Vagina (tissue), 2 donors: ENCODE measurements around the gene BCAS4.

ENCODE experiments used
- POLR2A ChIP-seq, 2 donors: fragments of 450-650 bp; IDR thresholded peaks; one replicate each; pipeline ENCODE4 v1.6.1; 2017; ENCODE audit warnings: antibody characterized with exemption in 2 of 2, mild to moderate bottlenecking in 2 of 2, moderate library complexity in 2 of 2
- POLR2AphosphoS5 ChIP-seq, 2 donors: sonication (generic); formaldehyde crosslinking; IDR thresholded peaks; one replicate each; pipeline ENCODE4 v1.9.0; 2017; ENCODE audit warnings: antibody characterized with exemption in 2 of 2, mild to moderate bottlenecking in 2 of 2, low read depth in 1 of 2; ENCODE audit not compliant: insufficient read depth in 1 of 2
- TF ChIP-seq, protein P1 (sequence below), 3 experiments: fragments of 450-650 bp in 2 of 3; fragments of 200-600 bp in 1 of 3; sonication (generic) in 1 of 3; IDR thresholded peaks; one replicate each; pipeline ENCODE4 v1.5.1; 2017 to 2019; ENCODE audit warnings: antibody characterized with exemption in 3 of 3, mild to moderate bottlenecking in 2 of 3, moderate library complexity in 2 of 3

DNA sequence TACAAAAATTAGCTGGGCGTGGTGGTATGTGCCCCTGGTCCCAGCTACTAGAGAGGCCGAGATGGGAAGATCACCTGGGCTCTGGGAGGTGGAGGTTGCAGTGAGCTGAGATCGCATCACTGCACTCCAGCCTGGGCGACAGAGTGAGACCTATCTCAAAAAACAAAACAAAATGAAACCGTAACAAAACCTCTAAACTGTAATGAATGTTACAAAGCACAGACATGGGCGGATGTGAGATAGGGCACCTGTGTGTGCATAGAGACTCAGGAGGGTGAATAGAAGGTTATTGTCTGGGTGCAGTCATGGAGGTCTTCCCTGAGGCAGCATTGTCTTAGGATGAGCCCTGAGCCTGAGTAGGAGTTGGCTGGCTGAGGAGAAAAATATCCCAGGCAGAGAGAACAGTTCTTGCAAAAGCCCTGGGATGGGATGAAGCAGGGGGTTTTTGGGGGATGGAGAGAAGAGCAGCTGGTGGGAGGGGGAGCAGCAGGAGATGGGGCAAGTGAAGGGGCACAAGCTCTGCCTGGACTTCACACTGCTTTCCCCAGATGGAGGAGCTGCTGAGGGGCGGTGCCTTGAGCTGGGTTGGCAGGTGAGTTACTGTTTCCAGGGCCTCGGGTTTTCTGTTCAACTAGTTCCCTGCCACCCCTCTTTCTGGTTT is 5.2 kb downstream of the BCAS4 start:
- TF ChIP-seq POLR2A (IDR thresholded peaks at IDR 0.05), result no peak
- TF ChIP-seq POLR2AphosphoS5 (IDR thresholded peaks at IDR 0.05; ENCODE audit: insufficient read depth in 1 of 2, low read depth in 1 of 2), result no peak
- TF ChIP-seq, protein P1, sequence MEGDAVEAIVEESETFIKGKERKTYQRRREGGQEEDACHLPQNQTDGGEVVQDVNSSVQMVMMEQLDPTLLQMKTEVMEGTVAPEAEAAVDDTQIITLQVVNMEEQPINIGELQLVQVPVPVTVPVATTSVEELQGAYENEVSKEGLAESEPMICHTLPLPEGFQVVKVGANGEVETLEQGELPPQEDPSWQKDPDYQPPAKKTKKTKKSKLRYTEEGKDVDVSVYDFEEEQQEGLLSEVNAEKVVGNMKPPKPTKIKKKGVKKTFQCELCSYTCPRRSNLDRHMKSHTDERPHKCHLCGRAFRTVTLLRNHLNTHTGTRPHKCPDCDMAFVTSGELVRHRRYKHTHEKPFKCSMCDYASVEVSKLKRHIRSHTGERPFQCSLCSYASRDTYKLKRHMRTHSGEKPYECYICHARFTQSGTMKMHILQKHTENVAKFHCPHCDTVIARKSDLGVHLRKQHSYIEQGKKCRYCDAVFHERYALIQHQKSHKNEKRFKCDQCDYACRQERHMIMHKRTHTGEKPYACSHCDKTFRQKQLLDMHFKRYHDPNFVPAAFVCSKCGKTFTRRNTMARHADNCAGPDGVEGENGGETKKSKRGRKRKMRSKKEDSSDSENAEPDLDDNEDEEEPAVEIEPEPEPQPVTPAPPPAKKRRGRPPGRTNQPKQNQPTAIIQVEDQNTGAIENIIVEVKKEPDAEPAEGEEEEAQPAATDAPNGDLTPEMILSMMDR (IDR thresholded peaks at IDR 0.05), result no peak
